ENCODE data around the gene RGL3.
"Not testable (repeated sequence)": the region's sequence is repeated elsewhere in the genome, so short reads cannot be mapped to it uniquely, and the experiment has no call there.

Gene RGL3

DNA sequence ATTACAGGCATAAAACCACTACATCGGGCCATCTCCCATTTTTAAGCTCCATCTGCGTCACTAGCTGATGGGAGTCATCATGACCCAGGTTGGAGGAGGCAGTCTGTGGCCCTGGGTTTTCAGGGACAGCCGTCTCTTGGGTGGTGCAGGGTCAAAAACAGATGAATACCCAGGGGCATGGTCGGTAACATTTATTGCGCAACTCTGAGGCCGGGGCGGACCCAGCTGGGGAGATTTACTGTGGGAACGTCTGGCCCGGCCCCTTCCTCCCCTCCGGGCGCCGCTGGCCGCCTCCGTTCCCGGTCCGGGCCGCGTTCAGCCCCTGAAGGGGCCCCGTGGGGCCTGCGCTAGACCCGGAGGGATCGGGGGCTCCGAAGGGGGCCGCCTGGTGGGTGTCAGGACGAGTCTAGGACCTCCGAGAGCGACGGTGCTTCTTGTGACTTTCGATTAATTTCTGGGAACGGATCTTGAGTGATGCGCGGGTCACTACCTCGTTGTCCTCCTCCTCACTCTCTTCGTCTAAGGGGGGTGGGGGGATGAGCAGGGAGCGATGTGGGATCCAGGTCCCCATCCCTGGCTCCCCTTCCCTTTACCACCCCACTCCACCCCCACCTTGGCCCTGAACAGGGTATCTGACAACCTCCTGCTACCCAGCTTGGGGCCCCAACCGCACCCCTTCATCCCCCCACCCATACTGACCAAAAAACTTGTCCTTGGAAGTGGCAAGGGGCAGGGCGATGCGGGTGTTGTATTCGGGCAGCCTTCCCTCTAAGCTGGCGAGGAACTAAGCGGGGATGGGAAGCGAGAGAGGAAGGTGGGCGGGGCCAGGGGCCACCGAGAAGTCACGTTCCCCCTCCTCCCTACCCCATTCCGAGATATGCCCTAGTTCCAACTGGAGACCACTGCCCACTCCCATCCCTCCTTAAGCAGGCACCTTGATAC is 1.6 kb upstream of the RGL3 start:
- DNase-seq (ENCODE audit: low read depth) = no peak

GRCh38 chr19:11418094-11418548 is 993 bp downstream of the RGL3 start:
- no peak for DNase-seq (ENCODE audit: low read depth)

DNA sequence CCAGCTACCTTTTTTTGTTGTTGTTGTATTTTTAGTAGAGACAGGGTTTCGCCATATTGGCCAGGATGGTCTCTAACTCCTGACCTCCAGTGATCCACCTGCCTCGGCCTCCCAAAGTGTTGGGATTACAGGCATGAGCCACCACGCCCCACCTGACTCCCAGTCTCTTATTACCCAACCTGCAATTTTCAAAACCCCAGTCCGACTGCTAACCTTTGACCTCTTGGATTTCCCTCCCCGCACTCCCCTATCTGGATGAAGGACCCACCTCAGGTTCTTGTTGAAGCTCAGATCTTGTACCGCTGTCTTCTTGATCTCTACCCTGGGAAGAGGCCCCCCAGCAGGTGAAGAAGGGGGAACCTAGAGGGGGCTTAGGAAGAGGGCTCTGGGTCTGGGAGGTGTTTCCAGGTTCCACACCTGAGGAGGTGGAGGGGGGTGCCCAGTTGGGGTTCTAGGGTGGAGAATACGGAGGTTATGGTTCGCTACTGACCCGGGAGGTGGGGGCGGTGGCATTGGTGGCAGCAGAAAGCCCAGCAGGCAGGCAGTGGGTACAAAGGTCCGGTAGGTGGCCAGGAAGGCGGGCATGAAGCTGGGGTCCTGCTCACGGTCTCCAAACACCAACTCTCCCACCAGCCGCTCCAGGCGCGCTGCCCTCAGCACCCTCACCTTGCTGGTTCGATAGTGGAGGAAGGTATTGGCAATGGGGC is 2.6 kb downstream of the RGL3 start:
- DNase-seq (ENCODE audit: low read depth) = no peak

DNA sequence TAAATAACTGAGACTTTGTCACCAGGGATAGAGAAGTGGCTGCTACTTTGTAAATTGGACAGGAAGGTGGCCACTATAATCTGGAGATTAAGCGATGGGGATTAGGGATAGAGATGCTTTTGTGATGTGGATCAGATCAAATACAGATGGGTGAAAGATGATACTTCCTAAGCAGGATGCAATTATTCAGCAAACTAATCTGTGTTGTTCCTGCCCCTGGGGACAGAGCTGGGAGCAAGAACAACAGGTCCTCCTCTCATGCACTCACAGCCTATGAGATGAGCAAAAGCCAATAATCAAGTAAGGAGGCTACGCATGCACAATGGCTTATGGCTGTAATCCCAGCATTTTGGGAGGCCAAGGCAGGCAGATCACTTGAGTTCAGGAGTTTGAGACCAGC is 4.6 kb downstream of the RGL3 start:
- DNase-seq (ENCODE audit: low read depth) = no peak

- DNase-seq (ENCODE audit: low read depth) = no peak
These were observed 8.4 kb downstream of the RGL3 start for GRCh38 chr19:11410682-11411081.

- DNase-seq (ENCODE audit: low read depth) = no peak
These were observed 10.5 kb downstream of the RGL3 start for GRCh38 chr19:11408591-11408990.

DNA sequence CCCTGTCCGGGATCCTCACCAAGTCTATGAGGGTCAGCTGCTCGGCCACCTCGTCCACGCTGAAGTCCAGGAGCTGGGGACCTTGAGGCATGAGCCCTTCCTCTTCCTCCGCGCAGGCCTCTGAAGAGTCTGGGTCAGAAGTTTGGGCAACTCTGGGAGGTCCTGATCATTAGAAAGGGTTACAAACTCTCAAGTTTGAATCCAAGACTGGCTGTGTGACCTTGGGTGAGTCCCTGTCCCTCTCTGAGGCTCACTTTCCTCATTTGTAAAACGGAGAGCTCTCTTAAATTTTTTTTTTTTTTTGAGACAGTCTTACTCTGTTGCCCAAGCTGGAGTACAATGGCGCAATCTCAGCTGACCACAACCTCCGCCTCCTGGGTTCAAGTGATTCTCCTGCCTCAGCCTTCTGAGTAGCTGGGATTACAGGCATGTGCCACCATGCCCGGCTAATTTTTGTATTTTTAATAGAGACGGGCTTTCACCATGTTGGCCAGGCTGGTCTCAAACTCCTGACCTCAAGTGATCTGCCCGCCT is 12.3 kb downstream of the RGL3 start:
- not testable (repeated sequence) for DNase-seq (ENCODE audit: low read depth)

DNA sequence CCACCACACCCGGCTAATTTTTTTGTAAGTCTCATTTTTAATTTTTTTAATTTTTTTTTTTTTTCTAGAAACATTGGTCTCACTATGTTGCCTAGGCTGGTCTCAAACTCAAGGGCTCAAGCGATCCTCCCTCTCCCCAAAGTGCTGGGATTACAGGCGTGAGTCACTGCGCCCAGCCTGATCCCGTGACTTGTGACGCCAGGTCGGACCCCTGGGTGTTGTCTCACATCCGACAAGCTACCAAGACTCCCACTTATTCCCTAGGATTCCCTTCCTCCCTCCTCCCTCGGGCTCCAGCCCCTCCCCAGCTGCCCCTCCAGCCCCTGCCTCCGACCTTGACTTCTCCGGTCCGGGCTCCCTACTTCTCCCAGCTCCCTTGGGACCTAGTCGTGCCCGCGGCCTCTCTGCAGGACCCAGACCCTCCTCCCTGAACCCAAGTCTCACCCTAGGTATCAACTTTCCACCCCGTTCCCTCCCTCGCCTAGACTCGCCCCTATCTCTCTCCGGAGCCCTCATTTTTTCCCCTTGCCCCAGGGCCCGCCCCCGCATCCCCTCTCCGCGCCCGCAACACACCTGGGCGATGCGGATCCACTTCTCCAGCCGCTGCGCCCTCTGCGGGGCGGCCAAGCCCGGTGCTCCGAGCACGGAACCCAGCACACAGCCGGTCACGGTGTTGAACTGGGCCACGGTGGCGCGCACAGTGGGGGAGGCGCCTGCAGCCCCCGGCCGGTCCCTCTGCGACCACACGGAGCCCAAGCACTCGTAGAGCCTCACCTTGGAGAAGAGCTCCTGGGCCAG is 13.1 kb downstream of the RGL3 start:
- DNase-seq (ENCODE audit: low read depth) = no peak

- no peak for DNase-seq (ENCODE audit: low read depth)
These were observed 14.4 kb downstream of the RGL3 start for GRCh38 chr19:11404588-11405222.

DNA sequence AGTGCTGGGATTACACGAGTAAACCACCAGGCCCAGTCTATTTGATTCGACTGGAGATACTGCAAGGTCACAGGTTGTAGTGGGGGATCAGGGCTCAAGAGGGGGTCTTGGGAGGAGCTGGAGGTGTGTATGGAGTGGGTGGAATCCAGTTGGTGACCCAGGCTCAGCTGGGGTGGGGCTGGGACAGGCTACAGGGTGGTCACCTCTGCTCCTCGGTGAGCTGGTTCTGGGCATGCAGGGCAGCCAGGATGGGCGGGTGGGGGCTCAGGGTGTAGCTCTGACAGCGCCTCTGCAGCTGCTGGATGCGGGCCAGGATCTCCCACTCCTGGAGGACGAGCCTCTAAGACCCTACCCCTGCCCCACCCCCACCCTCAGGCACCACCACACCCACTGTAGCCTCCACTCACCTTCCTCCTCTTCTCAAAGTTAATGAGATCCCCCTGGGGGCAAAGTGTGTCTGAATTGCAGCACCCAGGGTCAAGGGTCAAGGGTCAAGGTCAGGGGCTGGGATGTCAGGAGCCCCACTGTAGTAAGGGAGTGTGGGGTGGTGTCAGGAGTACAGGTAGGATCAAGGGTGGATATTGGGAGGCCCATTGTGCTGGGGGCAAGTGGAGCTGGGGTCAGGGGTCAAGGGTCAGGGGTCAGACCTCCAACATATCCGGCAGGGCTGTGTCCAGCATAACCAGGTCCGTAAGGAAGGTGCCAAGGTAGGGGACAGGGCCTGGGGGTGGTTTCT is 17.1 kb downstream of the RGL3 start:
- no peak for DNase-seq (ENCODE audit: low read depth)

GRCh38 chr19:11400798-11401197 is 18.3 kb downstream of the RGL3 start:
- no peak for DNase-seq (ENCODE audit: low read depth)

DNA sequence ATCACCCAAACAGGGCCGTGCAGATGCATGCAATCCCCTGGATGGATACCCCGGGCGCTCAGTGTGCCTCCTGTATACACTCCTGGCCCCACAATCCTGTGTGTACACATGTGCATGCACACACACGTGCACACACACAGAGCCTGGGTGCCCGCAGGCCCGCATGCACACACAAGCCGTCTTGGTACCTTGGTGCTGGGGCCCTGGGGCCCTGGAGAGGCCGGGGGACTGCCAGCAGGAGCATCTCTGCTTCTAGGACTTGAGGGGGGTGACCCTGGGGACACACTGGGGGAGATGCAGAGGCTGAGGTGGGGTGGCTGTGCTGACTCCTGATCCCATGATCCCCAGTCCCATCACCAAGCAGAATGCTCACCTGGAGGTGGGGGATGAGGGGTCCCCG is 19.4 kb downstream of the RGL3 start:
- no peak for DNase-seq (ENCODE audit: low read depth)

DNA sequence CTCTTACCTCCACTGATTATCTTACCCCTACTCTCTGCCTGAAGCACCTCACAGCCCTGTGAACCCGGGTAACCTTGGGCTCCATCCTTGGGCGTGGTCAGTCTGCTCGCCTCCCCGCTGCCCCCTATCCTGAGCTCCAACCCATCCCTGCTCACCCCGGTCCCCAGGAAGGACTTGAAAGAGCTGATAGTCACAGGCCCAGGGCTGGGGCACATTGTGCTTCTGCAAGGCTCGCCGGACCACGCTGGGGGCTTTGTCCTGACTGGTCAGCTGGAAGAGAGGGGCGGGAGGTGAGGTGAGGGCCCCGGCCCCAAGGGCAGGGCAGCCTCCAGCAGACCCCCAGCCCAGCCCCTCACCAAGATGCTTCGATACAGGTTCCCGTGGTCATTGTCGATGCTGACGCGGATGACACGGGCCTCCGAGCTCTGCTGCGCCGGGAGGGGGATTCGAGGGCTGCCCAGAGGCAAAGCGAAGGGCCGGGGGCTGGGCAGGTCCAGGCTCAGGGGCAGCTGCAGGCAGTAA is 22.0 kb downstream of the RGL3 start:
- DNase-seq (ENCODE audit: low read depth) = no peak

DNA sequence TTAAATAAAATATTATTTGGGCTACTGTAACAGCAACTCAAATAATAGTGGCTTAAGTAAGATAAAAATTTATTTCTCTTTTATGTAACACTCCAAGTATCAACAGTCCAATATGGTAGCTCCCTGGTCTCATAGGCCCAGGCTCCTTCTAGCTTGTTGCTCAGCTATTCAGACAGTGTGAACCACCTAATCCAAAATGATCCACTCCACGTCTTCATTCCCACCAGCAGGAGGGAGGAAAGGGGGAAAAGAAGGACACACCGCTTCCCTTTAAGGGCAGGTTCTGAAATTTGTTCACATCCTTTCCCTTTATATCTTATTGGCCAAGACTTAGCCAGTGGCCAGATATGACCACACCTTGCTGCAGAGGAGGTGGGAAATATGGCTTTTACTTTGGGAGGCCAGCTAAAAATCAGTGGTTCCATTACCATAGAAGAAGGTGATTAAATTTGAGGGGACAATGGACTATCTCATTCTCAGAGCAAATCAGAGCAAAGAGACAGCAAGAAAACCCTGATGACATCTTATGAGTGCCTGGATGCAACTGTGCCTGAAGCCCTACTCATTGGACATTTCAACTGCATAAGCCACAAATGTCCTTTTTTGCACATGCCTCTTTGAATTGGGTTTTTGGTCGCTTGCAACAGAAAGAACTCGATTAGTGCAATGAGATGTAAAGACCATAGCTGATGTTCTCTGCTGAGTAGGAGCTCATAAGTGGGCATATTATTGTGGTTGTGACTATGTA is 28.0 kb downstream of the RGL3 start:
- DNase-seq (ENCODE audit: low read depth) = no peak

DNA sequence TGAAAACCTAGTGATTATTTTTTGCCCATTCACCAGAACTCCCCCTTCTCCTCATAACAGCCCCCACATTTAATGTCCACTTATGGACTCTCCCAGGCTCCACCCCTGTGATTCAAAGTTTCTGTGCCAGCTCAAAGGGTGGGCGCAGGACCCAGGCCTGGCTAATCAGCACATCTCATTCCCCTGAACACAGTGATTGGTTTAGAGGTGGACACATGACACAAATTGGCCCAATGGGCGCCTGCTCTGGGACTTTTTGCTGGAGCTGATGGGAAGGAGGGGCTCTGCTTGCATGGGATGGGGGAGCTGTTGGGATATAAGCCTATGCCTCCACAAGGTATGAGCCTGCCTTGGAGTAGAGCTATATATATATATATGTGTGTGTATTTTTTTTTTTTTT is 28.8 kb downstream of the RGL3 start:
- DNase-seq (ENCODE audit: low read depth) = no peak

DNA sequence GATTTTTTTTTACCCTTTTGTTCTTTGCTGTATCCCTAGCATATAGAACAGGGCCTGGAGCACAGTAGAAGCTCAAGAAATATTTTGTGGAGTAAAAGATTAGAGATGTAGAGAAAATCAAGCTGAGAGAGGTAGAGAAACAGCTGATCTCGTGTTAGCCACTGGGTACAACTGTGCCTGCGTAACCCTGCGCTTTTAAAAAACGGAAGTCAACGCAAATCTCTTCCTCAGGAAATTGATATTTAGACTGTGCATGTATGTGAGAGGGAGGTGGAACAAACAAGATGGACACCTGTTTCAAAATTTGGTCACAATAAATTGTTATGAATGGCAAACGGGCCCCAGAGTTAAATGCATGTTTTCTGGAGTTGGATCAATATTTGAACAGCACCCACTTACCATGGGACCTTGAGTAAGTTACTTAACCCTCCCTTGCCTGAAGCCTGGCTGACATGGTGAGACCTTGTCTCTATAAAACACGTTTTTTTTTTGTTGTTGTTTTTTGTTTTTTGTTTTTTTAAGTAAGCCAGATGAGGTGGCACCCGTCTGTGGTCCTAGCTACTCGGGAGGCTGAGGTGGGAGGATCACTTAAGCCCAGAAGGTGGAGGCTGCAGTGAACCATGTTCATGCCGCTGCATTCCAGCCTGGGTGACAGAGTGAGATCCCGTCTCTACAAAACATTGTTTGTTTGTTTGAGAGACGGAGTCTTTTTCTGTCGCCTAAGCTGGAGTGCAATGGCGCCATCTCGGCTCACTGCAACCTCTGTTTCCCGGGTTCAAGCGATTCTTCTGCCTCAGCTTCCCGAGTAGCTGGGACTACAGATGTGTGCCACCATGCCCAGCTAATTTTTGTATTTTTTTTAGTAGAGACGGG is 31.7 kb downstream of the RGL3 start:
- DNase-seq (ENCODE audit: low read depth) = no peak

- no peak for DNase-seq (ENCODE audit: low read depth)
These were observed 34.4 kb downstream of the RGL3 start for GRCh38 chr19:11384778-11385129.

GRCh38 chr19:11383706-11384048 is 35.4 kb downstream of the RGL3 start:
- no peak for DNase-seq (ENCODE audit: low read depth)
